Activated T-cell treated with anti-CD3 and anti-CD28 coated beads for 48 hours (primary cell): ENCODE data around the gene CNOT9.
"Not testable (repeated sequence)": the region's sequence is repeated elsewhere in the genome, so short reads cannot be mapped to it uniquely, and the experiment has no call there.

Experiments
- DNase-seq: peaks from one replicate; pipeline ENCODE4 v3.0.0-alpha.2; 2020; ENCODE audit warnings: low read depth

The CNOT9 gene, protein sequence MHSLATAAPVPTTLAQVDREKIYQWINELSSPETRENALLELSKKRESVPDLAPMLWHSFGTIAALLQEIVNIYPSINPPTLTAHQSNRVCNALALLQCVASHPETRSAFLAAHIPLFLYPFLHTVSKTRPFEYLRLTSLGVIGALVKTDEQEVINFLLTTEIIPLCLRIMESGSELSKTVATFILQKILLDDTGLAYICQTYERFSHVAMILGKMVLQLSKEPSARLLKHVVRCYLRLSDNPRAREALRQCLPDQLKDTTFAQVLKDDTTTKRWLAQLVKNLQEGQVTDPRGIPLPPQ

DNA sequence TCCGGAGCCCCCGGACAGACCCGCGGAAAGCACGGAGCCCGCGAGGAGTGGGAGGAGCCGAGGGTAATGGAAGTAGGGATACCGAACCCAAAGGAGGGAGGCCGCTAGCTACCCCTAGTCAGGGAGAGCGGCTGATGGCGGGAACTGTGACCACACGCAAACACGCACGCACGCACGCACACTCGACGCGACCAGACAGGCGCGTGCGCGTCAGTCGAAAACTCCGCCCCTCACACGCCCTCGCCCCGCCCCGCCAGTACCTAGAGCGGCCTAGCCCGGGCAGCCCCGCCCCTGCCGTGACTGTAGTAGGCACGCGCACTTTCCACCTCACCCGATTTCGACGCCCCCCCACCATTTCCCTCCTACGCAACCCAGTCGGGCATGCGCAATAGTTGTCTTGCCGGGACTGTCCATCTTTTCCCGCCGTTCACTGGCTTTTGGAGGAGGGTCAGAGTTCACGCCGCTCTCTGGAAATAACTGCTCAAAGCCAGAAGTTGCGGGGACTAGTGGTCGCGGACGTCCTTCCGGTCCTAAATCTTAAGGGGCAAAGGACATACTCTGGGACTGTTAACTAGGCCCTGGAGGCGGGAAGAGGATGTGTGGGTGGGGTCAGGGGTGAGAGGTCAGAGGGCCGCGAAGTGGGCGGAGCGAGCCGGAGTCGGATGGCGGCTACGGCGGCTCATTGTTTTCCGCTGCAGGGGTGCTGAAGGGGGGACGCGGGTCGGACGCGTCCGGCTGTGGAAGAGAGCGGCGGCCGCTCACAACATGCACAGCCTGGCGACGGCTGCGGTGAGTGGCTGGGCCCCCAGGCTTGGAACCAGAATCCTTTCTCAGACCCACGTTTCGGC is at the start of gene CNOT9, which contains the start of gene USP37:
CNOT9 (plus strand) TSS at position 650 of the 848 bp plus-strand sequence; CDS start at position 766, 116 bp downstream.
USP37 (minus strand) TSS at position 162 of the 848 bp plus-strand sequence. CDS start 9,698 bp downstream, outside the sequence.
- DNase-seq, result peak; percentile 100

DNA sequence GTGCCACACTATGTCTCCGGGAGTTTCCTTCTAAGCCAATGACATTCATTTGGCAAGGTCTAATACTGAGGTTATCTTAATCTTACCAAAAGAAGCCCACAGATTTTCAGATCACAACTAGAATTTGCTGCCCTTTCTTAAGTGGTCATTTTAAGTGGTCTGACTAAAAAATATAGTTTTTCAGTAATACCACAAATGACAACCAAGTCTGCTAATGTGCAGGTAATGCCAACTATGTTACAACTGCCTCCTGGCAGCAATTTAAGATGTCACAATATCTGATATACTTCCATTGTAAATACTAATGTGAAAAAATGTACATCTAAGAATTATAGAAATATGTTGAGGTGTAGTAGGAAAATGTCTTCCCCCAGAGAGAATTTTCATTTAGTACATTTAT is 49.8 kb upstream of the CNOT9 start:
- no peak for DNase-seq

DNA sequence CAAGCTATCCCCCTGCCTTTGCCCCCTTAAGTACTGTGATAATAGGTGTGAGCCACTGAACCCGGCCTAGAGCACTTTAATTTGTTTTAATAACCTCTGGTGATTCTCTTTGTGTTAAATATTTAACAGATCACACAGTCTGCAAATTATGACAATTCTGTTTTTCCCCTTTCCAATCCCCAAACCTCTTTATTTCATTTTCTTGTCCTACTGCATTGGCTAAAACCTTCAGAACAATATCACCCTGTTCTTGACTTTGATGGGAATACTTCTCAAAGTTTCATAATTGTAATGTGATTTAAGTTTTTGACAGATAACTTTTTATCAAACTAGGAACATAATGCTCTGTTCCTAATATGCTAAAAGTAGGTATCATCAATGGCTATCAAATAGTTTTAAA is 45.0 kb upstream of the CNOT9 start:
- DNase-seq, result no peak

DNA sequence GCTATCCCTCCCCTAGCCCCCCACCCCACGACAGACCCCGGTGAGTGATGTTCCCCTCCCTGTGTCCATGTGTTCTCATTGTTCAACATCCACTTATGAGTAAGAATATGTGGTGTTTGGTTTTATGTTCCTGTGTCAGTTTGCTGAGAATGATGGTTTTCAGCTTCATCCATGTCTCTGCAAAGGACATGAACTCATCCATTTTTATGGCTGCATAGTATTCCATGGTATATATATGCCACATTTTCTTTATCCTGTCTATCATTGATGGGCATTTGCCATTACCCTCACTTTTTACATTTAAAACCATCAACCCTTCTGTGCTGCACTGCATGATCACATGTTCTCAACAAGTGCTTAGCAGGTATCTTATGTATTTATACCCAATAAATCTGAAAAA is 40.2 kb upstream of the CNOT9 start:
- DNase-seq, result not testable (repeated sequence)

DNA sequence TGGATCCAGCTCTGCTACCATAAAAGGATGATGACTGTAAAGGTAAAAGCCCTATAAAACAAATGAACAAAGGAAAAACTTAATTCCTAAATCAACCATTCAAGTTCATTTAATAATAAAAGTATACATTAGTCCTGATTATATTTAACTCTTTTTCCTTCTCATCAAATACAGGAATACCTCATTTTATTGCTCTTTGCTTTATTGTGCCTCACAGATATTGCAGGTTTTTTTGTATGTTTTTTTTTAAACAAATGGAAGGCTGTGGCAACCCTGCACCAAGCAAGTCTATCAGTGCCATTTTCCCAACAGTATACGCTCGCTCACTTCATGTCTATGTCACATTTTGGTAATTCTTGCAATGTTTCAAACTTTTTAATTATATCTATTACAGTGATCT is 38.6 kb upstream of the CNOT9 start:
- DNase-seq, result no peak

DNA sequence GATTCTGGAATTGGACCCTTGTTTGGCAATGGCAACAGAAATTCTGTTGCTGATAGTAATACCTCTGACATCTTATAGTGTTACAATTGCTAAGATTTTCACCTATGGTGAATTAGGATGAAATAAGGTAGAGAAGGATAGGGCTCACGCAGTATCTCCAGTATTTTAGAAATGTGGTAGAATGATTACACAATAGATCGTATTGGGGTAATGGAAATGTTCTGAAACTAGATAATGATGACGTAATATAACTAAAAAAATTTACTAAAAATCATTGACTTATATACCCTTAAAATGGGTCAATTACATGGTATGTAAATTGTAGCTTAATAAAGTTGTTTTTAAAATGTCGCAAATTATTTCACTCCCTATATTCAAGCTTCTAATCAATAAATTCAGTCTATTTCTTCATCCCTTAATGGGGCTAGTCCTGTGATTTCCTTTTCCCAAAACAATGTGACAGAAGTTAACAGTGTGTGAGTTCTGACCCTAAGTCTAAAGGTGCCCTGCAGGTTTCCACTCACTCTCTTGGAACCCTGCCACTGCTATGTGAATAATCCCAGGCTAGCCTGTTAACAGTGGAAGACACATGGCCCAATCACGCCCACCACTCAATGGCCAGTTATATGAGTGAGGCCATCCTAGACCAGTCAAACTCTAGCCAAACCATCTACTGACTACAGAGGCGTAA is 31.7 kb upstream of the CNOT9 start:
- no peak for DNase-seq

DNA sequence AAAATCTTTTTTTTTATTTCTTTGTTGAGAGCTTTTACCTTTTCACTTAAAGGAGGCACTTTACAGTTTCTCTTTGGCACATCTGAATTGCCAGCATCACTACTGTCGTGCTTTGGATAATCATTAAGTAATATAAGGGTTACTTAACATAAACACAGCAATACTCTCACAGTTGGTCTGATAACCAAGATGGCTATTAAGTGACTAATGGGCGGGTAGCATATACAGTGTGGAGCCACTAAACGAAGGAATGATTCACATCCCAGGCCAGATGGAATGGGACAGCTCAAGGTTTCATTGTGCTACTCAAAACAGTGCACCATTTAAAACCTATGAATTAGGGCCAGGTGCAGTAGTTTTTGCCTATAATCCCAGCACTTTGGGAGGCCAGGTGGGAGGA is 28.6 kb upstream of the CNOT9 start:
- no peak for DNase-seq

DNA sequence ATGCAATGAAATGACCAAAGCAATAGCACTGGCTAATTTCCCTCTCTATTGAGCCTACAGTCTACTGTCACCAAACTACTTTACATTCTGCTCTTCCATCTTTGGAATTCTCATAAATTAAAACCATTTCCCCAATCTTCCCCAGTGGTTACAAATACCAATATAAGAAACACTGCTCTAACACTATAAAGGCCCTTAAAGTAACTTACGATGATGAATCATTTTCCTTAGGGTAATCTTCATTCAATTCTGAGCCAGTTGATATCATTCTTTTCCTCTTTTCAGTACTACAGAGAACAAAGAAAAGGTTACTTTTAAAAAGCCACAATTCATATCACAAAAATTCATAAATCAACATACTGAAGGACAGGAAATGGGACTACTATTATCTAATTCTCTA is 22.6 kb upstream of the CNOT9 start:
- no peak for DNase-seq

DNA sequence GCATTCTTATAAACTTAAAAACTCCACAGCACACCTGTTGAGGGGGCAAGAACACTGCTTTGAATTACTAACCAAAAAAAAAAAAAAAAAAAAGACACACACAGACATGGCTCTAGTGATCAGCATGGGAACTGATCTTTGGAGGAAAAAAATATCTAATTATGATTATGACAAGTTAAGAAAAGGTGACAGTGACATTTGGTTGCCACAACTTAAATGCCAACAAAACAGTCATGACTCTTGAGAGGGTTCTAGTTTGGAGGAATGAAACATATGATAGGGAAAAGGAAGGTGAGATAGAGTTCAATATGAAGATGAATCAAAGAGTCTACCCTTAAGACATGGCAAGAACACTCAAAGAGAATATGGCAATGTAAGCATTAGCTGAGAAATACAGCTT is 21.1 kb upstream of the CNOT9 start:
- no peak for DNase-seq

DNA sequence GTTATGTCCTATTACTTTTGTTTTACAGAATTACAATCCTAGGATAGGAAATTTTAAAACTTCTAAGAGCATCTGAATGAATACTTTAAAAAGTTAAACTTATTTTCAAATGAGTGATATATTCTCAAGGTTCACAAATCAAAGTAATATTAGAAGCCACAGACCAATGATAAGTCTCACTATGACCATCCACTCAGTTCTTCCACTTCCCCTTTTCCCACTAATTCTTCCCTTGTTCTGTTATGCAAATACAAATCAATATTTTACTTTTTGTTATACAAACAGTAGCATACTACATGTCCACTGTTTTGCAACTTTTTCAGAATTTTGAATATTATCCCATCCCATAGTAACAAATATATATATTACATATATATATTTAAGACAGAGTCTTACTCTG is 20.7 kb upstream of the CNOT9 start:
- DNase-seq, result no peak

DNA sequence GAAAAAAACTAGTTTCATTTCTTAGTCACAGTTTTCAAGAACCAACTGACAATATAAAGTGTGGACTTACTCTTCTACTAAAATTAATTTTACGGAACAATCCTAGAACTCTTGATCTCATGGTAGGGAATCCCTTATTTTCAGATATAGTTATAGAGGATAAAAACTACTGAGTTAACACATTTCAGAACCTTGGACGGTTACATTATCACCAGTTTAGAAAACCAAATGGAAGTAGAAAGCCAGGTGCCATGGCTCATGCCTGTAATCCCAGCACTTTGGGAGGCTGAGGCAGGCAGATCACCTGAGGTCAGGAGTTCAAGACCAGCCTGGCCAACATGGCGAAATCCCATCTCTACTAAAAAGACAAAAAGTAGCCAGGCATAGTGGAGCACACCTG is 14.4 kb upstream of the CNOT9 start:
- not testable (repeated sequence) for DNase-seq

DNA sequence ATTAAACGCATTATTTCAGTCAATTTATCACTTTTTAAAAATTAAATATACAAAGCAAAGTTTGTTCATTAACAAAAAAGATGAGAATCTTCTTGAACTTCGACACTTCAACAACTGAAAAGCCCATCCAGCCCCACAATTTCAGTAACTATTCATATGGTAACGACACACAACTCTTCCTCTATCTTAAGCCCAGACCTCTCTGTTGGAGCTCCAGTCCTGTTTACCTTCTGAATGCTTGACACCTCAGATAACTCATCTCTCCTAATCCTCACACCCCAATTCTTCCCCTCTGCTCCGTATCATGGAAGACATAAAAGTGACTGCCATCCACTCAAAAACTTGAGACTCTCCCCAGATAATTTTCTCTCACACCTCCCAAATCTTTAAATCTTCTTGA is 13.1 kb upstream of the CNOT9 start:
- no peak for DNase-seq

DNA sequence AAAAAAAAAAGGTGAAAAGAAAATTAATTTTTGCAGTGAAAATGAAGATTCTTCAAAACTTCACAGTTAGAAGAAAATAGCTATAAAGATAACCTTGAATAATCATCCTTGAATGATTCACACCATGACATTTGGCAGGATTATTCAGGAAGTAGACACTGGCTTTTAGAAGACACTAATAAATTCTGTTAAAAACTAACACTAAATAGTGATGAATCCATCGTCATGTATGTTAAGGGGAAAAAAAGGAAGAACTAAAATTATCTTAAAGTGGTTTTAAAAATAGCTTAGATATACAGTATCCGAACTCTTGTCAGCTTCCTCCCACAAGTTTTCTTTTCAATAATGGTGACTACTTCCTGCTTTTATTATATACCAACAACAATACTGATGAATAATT is 10.7 kb upstream of the CNOT9 start:
- no peak for DNase-seq

DNA sequence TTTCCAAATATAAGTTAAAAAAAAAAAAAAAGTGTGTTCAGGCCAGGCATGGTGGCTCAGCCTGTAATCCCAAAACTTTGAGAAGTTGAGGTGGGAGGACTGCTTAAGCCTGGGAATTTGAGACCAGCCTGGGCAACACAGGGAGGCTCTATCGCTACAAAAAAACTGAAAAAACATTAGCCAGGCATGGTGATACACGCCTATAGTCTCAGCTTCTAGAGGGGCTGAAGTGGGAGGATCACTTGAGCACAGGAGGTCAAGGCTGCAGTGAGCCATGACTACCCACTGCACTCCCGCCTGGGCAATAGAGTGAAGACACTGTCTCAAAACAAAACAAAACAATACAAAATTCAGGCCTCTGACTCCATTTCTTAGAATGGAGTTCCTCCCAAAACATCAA is 9.7 kb upstream of the CNOT9 start:
- no peak for DNase-seq

DNA sequence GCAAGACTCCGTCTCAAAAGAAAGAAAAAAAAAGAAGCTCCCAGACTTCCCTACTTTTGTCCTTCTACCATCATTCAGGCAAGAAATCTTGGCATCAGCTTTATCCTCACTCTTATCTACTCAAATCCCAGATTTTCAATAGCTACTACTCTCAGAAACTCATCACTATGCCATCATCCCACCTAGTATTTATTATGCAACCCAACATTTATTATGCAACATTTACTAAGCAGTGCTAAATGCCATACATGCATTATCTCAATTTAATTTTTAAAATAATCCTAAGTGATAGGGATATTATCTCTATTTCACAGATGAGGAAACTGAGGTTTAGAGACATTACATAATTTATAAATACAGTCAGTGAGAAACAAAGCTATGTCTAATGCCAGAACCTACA is 4.6 kb upstream of the CNOT9 start:
- no peak for DNase-seq

DNA sequence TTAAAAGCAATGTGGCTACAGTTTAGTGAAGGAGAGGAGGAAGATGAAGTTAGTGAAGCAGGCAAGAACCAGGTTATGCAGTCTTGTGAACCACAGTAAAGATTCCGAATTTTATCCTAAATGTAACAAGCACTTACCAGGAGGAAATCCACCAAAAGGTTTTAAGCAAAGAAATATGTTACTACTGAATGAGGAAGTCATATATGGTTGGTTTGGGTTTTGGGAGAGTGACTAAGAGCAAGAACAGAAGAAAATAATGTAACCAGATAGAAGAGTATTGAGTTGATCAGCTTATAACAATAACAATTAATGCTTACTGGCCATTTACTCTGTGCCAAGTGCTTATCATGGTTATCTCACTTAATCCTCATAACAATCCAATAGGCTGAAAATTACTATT is 2.3 kb upstream of the CNOT9 start:
- no peak for DNase-seq

DNA sequence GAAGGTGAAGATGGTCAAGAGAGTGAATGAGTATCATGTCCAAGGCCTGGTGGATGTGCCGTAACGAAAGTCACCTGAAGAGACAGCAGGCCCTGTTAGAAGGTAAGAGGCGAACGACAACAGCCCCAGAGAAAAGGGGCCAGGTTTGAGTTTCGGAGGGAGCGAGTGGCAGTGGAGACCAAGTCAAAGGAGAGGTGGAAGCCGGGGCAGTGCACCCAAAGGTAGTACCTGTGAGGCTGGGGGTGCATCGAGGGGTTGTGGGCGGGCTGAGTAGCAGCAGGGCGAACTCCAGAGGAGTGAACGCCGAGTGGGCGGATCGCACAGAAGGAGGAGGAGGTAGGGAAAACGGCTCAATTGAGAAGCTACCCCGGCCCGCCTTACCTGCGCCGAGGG is 846 bp upstream of the CNOT9 start:
- DNase-seq, result no peak

DNA sequence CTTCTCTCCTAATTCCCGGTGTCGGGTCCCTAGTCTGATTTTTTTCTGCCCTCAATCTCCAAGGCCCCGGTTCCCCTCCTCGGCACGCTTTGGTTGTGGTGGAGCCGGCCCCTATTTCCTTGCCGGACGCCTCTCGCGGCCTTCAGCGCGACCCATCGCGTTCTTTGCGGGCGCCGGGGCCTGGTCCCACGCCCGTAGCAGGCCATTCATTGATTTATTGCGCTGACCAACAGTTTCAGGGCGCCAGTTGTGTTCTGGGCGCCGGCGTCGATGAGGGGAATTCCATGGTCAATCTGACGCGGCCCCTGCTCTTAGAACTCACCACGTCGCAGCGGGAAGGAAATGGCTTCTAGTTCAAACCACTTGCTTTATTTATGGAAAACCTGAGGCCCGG is 396 bp downstream of the CNOT9 start:
- DNase-seq, result peak; percentile 55

DNA sequence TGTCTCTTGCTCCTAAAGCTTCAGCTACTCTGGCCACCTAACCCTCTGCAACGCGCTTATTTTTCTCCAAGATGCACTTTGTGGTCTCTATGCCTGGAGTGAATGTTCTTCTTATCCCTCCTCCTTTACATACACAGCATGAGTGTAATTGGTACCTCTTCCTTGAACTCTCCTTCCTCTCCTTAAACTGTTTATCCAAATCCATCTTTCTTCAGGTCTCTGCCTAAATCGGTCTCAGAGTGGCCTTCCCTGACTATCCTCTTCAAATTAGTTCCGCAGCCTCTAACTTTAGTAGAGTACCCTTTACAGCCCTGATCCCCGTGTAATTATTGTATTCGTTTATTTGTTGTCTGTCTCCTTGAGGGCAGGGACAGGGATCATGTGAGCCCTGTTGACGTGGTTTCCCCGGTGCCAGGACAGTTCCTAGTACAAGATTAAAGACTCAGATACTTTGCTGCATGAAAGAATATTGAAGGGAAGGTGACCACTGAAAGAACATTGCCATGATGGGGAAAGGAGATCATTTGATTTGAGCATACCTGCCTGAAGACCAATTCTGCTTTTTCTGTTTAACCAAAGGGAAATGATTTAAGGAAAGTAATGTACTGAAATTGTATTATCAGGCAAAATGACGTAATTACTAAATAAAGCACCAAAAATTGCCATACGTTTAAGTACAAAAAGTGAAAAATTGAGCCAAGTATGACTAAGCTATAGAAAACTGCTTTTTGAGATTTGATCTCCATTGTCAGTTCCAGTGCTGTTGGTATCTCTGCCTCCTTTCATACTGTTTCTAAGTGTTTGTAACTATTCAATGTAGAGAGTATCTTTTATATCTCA is 1.2 kb downstream of the CNOT9 start:
- no peak for DNase-seq

DNA sequence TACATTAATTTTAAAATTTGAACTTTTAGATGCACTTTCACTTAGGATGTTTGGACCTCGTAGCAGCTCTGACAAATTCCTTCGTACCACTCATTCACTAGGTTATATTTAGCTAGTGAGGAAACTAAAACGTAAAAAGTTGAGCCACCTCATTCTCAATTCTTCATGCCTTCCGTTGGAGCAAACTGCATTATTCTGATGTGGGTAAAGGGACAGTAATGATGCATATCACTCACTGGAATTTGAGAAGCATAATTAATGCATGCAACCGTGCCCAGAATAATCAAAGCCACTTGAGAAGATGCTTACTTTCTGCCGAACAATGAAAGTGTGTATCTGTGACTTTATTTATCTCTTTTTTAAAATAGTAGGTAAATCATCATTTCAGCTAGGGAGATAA is 2.2 kb downstream of the CNOT9 start:
- DNase-seq, result no peak

DNA sequence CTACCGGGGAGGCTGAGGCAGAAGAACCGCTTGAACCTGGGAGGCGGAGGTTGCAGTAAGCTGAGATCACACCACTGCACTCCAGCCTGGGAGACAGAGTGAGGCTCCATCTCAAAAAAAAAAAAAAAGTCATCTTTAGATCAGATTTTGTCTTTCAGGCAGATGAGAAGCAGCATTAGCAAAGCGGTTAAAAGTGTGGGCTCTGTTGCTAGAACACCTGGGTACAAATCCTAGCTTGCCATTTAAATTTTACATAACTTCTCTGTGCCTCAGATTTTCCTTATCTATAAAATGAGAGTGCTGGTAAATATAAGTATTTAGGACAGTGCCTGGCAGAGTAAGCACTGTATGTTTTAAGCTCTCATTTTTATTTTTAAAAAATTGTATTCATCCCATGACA is 8.2 kb downstream of the CNOT9 start:
- DNase-seq, result no peak
